PC-3 (cell line): ENCODE measurements around the gene SLC8A1.

Source experiments
- CTCF ChIP-seq: fragments of 300-600 bp; sonication (generic); conservative IDR thresholded peaks from 2 replicates; pipeline ENCODE4 v1.5.1; 2017; ENCODE audit warnings: antibody characterized with exemption, low read depth, mild to moderate bottlenecking, low read length
- EZH2 ChIP-seq: fragments of 300-600 bp; sonication (generic); IDR thresholded peaks from one replicate; pipeline ENCODE4 v1.6.1; 2017; ENCODE audit warnings: antibody characterized with exemption, mild to moderate bottlenecking, low read length; ENCODE audit not compliant: unreplicated experiment

GRCh38 chr2:40363231-40363630 is 88.7 kb downstream of the SLC8A1 start:
- TF ChIP-seq CTCF (no peak), EZH2 (no peak)
